Measurements from ENCODE around the gene GAB2. TPM values are rescaled to one million over a fixed set of nuclear protein-coding genes. Genes with fewer than 3 reads are reported as not detected.
A peak's percentile ranks its signal among the peaks of the same experiment; 100 is the strongest.
"Not testable (repeated sequence)": the region's sequence is repeated elsewhere in the genome, so short reads cannot be mapped to it uniquely, and the experiment has no call there.

Gene GAB2, protein sequence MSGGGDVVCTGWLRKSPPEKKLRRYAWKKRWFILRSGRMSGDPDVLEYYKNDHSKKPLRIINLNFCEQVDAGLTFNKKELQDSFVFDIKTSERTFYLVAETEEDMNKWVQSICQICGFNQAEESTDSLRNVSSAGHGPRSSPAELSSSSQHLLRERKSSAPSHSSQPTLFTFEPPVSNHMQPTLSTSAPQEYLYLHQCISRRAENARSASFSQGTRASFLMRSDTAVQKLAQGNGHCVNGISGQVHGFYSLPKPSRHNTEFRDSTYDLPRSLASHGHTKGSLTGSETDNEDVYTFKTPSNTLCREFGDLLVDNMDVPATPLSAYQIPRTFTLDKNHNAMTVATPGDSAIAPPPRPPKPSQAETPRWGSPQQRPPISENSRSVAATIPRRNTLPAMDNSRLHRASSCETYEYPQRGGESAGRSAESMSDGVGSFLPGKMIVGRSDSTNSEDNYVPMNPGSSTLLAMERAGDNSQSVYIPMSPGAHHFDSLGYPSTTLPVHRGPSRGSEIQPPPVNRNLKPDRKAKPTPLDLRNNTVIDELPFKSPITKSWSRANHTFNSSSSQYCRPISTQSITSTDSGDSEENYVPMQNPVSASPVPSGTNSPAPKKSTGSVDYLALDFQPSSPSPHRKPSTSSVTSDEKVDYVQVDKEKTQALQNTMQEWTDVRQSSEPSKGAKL
- total RNA-seq (ENCODE audit: insufficient read depth, low replicate concordance): 27.0 TPM

DNA sequence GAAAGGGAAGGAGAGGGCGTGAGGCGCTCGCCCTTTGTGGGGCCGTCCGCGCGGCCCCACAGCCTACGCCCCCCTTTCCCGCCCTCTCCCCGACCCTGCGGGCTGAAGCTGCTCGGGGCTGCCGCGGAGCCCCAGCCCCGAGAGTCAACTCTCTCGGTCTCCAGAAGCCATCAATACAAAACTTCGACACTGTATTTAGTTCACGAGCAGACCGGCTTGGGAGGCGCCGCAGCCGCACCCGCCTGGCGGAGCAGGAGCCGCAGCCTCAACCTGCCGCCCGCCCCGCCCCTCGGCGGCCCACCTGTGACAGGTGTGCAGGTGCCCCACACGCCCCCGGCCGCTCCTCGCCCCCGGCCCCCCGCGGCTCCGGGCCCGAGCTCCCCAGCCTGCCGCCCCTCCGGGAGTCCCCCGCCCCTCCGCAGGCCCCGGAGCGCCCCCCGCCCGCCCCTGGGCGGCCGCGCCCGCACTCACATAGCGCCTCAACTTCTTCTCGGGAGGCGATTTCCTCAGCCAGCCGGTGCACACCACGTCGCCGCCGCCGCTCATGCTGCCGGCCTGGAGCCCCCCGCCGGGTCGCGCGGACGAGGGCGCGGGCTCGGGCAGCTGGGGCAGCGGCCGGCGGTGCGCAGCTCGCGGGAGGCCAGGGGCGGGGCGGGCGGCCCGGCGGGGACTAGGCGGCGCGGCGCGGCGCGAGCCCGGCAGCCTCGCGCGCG, at the start of gene GAB2:
GAB2 (minus strand) TSS at position 646 of the 713 bp plus-strand sequence; CDS start at position 546, 100 bp downstream.
- DNase-seq (ENCODE audit: low spot score): no peak

DNA sequence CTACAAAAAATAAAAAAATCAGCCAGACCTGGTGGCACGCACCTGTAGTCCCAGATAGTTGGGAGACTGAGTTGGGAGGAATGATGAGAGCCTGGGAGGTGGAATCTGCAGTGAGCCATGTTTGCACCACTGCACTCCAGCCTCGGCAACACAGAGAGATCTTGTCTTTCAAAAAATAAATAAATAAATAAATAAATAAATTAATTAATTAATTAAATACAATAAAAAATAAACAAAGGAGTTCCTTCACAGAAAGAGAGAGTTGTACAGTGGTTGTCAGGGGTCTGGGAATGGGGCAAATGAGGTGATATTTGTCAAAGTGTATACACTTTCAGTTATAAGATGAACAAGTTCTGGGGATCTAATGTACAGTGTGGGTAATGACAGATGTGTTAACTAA, 49.8 kb upstream of the GAB2 start:
- no peak for DNase-seq (ENCODE audit: low spot score)

DNA sequence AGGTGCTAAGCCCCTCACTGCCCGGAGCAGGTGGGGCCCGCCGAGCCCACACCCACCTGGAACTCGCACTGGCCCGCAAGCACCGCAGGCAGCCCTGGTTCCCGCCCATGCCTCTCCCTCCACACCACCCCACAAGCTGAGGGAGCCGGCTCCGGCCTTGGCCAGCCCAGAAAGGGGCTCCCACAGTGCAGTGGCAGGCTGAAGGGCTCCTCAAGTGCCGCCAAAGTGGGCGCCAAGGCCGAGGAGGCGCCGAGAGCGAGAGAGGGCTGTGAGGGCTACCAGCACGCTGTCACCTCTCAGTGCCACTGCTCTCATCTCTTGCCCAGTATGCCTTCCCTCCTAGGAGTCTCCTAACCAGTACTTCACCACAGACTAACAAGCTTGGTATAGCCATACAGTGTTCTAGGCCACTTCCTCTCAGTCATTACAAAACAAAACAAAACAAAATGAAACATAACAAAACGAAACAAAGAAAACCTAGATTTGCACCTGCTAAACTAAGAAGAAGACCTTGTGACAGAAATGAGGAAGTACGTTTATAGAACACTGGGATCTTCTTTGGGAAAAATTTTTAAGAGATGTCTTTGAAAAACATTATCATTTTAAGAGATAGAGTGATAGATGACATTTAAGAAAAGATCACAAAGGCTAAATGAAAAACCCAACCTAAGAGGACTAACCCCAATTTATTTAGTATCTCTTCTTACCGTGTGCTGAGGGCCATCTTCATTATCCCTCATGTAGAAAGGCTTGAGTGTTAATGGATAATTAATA, 47.7 kb upstream of the GAB2 start:
- DNase-seq (ENCODE audit: low spot score): no peak

DNA sequence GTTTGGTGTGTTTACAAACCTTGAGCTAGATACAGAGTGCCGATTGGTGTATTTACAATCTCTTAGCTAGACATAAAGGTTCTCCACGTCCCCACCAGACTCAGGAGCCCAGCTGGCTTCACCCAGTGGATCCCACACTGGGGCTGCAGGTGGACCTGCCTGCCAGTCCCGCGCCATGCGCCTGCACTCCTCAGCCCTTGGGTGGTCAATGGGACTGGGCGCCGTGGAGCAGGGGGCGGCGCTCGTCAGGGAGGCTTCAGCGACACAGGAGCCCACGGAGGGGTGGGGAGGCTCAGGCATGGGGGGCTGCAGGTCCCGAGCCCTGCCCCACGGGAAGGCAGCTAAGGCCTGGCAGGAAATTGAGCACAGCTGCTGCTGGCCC, 47.2 kb upstream of the GAB2 start:
- DNase-seq (ENCODE audit: low spot score): not testable (repeated sequence)

DNA sequence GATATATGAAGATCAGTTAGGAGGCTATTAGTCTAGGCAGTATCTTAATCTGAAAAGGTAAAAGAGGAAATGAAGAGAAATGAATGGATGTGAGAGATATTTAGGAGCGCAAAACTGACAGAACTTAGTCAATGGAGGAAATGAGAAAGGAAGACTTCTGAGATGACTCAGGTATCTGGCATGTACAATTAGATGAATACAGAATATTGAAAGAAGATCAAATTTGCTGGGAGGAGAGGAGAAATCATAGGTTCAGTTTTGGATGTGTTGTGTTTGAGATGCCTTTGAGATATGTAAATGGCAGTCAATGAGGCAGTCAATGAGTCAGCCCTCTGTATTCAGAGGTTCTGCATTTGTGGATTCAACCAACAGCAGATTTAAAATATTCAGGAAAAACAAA, 42.9 kb upstream of the GAB2 start:
- DNase-seq (ENCODE audit: low spot score): no peak

DNA sequence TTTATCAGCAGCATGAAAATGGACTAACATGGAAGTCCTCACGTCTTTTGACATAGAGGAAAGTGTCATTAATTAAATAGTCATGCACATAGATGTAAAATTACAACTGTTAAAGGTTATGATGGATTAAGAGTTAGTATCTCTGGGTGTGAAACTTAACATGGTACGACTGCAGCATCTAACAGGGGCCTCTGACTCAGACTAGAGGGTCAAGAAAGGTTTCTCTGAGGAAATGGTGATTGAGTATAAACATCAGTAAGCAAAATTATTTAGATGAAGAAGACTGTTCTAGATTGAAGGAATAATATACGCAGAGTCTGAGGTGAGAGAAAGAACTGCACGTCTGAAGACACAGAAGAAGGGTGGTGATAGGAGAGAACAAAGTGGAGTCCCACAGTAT, 42.1 kb upstream of the GAB2 start:
- no peak for DNase-seq (ENCODE audit: low spot score)

DNA sequence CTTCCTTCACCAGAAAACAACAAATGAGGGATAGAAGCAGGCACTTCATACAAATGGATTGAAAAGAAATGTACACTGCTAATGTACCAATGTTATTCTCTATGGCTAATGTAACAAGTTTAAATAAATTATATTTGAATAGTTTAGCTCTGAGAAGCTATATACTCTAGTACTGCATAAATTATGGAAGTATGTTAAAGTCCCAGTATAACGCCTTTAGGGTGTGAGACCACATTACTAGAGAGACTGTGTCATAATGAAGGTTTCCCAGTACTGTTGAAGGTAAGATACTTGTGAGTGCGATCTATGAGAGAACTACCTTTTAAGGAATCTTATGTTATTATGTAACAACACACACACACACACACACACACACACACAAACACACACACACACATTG, 39.8 kb upstream of the GAB2 start:
- DNase-seq (ENCODE audit: low spot score): no peak

DNA sequence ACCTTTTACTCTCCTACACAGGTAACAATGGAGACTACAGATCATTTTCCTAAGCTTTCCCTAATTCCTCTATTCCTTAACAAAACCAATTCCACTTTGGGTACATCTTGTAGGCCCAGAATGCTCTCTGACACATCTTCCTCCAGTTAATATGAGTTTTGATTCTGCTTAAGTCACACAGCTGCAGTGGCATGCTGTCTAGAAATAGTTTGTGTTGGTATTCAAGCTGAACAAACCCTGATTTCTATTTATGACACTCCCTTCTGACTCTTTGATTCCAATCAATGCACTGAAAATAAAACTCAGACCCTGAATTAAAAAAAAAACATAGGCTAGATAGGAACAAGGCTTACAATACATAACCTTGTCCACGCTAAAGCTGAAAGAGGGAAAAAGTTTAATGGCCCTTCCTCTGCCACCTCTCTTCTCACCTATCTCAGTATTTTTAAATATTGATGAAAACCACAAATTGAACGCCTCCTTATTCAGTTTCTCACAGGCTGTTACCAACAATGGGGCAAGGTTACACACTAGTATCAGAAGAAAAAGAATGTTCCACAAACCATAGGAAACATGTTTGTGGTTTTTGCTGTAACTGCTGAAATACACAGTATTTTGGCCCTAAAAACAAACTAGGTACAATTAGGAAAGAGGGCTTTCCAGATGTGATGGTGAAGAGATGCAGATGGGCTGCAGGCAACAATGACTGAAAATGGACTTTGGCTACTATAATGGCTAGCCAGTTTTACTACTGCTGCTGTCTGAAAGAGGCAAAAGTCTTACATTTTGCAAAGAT, 35.7 kb upstream of the GAB2 start:
- no peak for DNase-seq (ENCODE audit: low spot score)

DNA sequence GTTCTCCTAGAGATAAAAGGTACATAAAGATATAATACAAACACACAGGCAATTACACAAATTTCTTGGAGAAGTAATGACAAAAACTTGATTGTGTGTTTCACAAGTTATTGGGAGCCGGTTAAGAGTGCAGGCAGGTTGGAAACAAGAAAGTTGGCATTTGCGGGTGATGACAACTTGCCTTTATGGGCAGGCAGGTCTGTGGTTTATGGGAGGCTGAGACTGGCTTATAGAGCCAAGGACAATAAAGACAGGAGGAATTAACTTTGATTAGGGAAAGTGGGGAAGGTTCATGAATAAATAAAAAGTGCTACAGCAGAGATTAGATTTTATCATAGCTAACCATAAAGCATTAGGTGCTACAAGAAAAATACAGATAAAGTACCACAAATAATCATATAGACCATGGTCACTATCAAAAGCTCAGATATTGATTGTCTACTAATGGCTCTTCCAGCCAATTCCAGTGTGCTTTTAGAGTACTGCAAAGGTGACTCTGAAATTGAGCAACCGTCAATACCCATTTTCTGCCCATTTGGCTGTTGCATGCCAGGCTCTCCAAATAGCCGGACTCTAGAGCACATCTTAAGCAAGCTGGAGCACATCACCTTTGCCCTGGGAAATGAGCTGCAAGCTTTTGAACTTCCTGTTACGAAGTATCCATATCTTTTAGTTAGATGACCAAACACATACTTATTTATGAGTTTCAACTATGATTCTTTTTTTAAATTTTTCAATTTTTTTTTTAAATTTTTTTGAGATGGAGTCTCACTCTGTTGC, 33.9 kb upstream of the GAB2 start:
- no peak for DNase-seq (ENCODE audit: low spot score)

DNA sequence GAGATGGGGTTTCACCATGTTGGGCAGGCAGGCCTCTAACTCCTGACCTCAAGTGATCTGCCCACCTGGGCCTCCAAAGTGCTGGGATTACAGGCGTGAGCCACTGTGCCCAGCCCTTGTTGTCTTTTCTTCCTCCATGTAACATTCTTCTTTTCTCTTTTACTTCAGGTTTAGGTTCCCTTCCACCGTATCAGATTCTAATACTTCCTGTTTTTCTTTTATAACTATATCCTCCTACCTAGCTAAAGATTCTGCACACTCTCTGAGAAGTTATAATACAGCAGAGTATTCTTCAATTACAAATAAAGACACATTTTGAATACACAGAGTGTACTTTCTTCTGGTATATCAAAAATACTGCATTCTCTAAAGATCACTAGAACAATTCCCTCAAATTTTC, 33.2 kb upstream of the GAB2 start:
- DNase-seq (ENCODE audit: low spot score): no peak

DNA sequence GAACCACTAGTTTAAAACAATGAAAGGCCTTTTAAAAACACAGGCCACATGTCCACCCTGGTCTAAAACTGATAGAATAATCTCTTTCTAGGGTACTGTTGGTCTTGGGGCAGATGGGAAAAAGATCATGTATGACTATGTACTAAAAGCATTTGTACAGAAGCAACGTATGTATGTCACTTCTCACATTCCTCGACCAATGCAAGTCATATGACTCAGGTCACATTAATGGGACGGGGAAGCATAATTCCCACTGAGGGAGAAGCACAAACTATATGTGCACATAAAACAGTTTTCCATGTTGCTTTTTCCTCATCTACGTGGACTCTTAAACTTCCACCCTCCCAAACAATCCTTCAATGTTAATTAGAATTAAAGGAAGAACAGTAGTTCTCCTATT, 32.2 kb upstream of the GAB2 start:
- no peak for DNase-seq (ENCODE audit: low spot score)

DNA sequence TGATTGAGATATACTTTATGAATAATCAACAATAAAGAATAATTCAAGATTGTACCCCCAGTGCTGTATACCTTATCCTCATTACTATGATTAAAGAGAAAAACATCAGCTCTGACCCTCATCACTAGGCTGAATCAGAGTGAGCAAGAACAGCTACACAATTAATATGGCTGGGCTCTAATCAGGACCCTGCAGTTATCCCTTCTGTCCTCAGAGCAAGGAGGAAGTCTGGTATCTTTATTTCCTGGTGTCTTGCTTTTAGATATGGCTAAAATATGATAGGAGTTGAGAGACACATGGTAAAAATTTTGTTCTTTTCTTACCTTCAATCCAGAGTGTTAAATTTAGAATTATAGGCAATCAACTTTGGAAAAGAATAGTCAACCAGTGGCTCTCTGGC, 28.6 kb upstream of the GAB2 start:
- no peak for DNase-seq (ENCODE audit: low spot score)

DNA sequence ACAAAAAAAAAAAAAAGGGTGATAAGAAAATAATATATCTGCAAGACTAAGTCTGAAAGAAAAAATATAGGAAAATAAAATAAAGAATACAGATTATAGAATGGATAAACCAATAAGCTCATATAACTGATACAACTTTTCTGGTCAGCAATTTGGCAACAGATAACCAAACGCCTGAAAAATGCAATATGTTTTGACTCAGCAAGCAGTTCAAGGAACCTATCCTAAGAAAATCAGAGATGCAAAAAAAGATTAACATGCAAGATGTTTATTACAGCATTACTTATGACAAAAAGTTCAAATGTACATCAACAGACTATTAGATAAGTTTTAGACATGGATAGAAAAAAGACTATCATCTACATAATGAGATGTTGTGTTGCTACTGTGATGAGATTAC, 27.1 kb upstream of the GAB2 start:
- DNase-seq (ENCODE audit: low spot score): no peak

DNA sequence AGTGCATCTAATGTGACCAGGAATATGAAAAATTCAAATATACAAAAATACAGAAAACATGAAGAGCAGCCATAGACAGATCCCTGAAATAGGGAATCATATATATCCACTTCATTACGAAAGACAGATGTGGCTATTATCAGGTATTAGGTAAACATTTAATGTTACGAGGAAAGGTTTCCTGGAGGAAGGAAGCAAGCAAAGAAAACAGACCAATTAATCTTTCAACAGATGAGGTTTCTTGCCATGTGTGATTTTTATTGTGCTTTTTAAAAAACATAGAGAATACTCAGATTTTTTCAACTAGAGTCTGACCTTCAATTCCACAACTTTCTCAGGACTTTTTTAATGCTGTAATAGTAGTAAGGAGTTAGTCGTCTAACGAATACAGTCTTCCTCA, 24.3 kb upstream of the GAB2 start:
- DNase-seq (ENCODE audit: low spot score): no peak

DNA sequence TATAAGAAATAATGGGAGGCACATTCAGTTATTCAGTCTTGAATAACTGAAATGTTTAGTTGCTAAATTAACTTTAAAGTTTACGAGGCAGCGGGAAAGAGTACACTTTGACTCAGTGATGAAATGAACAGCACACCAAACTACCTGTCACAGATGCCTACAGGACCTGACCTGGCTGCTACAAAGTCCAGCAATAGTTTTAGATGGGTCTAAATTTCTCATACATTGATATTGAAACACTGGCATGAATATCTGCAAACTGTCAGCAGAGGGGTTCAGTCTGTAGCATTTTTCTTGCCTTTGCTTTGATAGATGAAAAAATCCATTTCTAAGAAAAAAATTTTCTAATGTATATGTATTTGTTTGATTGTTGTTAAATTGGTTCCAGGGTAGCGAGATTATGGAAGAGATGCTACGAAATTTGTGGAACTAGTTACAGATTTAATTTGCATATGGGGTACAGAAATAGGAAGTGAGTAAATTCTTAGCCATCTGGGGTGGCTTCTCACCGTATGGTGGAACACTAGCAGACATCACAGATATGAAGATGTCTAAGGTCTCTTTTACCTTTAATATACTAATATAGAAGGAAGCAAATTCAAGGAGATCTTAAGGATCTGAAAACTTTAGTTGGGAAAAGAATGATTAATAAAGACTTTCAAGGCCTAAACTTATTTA, 20.8 kb upstream of the GAB2 start:
- no peak for DNase-seq (ENCODE audit: low spot score)

DNA sequence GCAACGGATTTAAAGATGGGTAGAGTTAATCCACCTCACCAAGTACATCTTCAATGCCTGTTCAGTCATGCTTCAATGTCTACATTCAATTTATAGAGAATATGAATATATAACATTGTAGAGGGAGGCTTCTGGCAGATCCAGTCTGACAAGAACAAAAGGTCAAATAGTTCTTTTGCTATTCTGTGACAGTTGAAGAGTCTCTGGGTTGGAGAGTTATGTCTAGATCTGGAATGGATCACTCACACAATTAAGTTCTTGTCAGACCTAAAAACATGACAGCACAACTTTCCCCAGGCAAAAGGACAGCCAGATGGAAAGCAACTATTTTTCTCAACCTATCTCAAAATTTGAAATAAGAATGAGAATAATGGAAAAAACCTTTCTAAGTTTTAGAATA, 15.3 kb upstream of the GAB2 start:
- peak; percentile 73 for DNase-seq (ENCODE audit: low spot score)

DNA sequence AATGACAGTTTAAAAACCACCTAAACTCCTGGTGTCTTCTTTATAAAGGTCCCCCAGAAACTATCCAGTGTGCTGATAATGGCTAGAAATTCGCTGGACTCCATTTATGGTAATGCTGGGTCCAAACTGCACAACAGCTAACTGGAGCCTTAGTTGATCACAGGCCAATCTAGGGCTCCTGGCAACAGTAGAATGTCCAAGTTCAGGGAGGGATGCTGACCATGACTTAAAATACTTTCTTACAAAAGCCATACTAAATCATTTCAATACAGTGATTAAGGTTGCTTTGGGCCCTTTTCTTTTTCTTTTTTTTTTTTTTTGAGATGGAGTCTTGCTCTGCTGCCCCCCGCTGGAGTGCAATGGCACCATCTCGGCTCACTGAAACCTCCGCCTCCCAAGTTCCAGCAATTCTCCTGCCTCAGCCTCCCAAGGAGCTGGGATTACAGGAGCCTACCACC, 14.5 kb upstream of the GAB2 start:
- no peak for DNase-seq (ENCODE audit: low spot score)

DNA sequence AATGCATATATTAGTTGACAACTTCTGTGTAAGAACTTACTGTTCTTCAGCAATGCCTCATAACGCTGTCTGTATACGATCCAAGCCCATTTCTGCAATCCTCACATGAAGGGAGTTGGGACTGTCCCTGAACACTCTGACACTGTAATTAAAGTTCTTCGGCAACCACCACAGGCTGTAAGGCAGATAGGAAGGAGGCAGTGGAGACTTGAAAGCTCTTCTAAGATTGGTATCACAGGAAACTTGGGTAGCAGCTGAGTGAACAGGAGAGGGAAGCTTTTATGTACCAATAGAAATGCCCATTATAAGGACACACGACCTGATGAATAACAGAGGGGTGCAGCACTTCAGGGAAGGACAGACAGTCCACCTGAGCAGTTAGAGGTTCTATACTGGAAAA, 12.0 kb upstream of the GAB2 start:
- no peak for DNase-seq (ENCODE audit: low spot score)

DNA sequence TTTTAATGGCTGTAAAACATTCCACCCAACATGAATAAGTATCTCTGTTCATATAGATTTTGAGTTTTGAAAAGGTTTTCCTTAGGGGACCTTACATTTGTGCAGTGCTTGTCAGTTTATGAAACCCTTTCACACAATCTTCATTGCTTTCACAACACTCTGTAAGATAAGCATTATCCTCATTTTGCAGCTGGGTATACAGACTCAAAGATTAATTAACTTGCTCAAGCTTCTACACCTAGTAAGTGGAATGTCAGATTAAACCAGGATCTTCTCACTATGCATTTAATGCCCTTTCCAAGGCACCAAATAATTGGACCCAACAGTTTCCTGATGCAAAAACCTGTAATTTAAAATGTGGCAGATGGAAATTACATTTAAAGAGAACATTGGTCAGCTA, 11.6 kb upstream of the GAB2 start:
- DNase-seq (ENCODE audit: low spot score): no peak

DNA sequence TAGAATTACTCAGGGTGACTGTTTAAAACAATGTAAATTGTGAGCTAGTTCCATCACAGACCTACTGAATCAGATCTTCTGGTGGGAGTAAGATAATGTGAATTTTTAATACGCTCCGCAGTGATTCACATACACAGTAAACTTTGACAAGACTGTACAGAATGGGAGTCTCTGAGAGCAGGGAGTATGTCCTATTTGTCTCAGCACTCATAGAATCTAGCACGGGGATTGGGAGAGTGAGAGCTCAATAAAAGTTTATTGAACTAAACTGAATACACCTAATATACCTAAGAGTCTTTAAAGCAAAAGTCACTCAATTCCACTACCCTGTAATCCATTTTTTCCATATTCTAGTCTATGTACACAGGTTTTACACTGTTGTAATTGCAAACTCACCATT, 11.2 kb upstream of the GAB2 start:
- DNase-seq (ENCODE audit: low spot score): no peak
